D721Med (cell line): Measurements from ENCODE around the gene C17orf50.

Experiments used
- DNase-seq: peaks from one replicate; pipeline ENCODE4 v3.0.0; 2011; ENCODE audit warnings: low spot score; ENCODE audit not compliant: insufficient read length
- FAIRE-seq: peaks from 2 replicates; lab custom pipeline; 2011; peaks lifted over from hg19 to GRCh38; lab: Jason Lieb, UNC
- CTCF ChIP-seq: IDR thresholded peaks from 2 replicates; pipeline ENCODE4 v1.5.1; 2012; ENCODE audit warnings: mild to moderate bottlenecking, control low read depth; ENCODE audit not compliant: insufficient read depth; ENCODE audit errors: missing control alignments

Gene C17orf50

GRCh38 chr17:35765086-35765710 is 4.5 kb downstream of the C17orf50 start:
- no peak for TF ChIP-seq CTCF
- FAIRE-seq (no peak), DNase-seq (no peak)

- no peak for FAIRE-seq
- no peak for TF ChIP-seq CTCF
- no peak for DNase-seq
These were observed 5.2 kb downstream of the C17orf50 start for GRCh38 chr17:35765756-35766488.

GRCh38 chr17:35766489-35766877 is 5.8 kb downstream of the C17orf50 start:
- FAIRE-seq = no peak
- no peak for DNase-seq
- no peak for TF ChIP-seq CTCF

- FAIRE-seq (no peak), DNase-seq (no peak)
- peak; percentile 46 for TF ChIP-seq CTCF
These were observed 6.3 kb downstream of the C17orf50 start for GRCh38 chr17:35766903-35767510.

GRCh38 chr17:35768797-35769196 is 8.1 kb downstream of the C17orf50 start:
- FAIRE-seq (no peak), DNase-seq (no peak)
- no peak for TF ChIP-seq CTCF

- peak; percentile 5 for TF ChIP-seq CTCF
- DNase-seq = no peak
- no peak for FAIRE-seq
These were observed 9.3 kb downstream of the C17orf50 start for GRCh38 chr17:35769895-35770486.

GRCh38 chr17:35773129-35773528 is 12.4 kb downstream of the C17orf50 start:
- FAIRE-seq = no peak

More at GRCh38 chr17:35773129-35773528, 12.4 kb downstream of the C17orf50 start:
- DNase-seq = no peak
- no peak for TF ChIP-seq CTCF
